SK-N-MC (cell line): ENCODE measurements around the gene PCDHA12.

Experiments used
- EZH2 ChIP-seq: fragments of 200-600 bp; sonication (generic); IDR thresholded peaks from one replicate; pipeline ENCODE4 v1.6.1; 2017; ENCODE audit warnings: antibody characterized with exemption
- FOXP2 ChIP-seq: optimal IDR thresholded peaks from 2 replicates; pipeline ENCODE3; 2011; ENCODE audit warnings: mild to moderate bottlenecking, moderate library complexity; ENCODE audit not compliant: insufficient read depth; ENCODE audit errors: extremely low read length, control extremely low read depth
- POLR2AphosphoS5 ChIP-seq: IDR thresholded peaks from 2 replicates; pipeline ENCODE4 v1.6.1; 2012; ENCODE audit warnings: mild to moderate bottlenecking, low read depth, low read length, borderline replicate concordance

- TF ChIP-seq POLR2AphosphoS5 (no peak), EZH2 (no peak), FOXP2 (no peak)
These were observed 6.2 kb upstream of the PCDHA12 start, which contains the start of gene PCDHA11 for GRCh38 chr5:140868721-140869554.
